IMR-90 (cell line): ENCODE measurements around the gene METTL27. TPM values are rescaled to one million over a fixed set of nuclear protein-coding genes. Genes with fewer than 3 reads are reported as not detected.

Source experiments
- ATAC-seq: fragments of 200-7000 bp; cut with Tn5 transposase; 2 replicates; pipeline ENCODE4 v1.9.1; 2020; ENCODE audit warnings: low read depth, mild to moderate bottlenecking, moderate library complexity
- BruUV-seq: library from RNA; stranded (reverse); fragments of 400-500 nt; replicated peaks from 2 replicates; lab custom pipeline; 2021; lab: Mats Ljungman, UMichigan
- CTCF ChIA-PET: fragments of 300-600 bp; formaldehyde crosslinking; extraction: SDS; loops from one replicate; lab custom pipeline; 2021; ENCODE audit warnings: antibody characterized with exemption; lab: Yijun Ruan, JAX
- POLR2A ChIA-PET: fragments of 300-600 bp; sonication (Branson Sonifier 250); formaldehyde crosslinking; loops from one replicate; lab custom pipeline; 2022; ENCODE audit warnings: antibody characterized with exemption; ENCODE audit not compliant: unreplicated experiment; lab: Charles Lee
- DNase-seq: peaks from one replicate; pipeline ENCODE4 v3.0.0; 2013
- H2AFZ ChIP-seq: replicated peaks from 2 replicates; pipeline ENCODE3; 2013; ENCODE audit warnings: low read length, mild to moderate bottlenecking; ENCODE audit not compliant: poor library complexity
- H2AK5ac ChIP-seq: 2 replicates; pipeline ENCODE4 v1.6.1; 2013; ENCODE audit warnings: low read depth, low read length, inconsistent platforms
- H2AK9ac ChIP-seq: replicated peaks from 2 replicates; pipeline ENCODE3; 2013; ENCODE audit warnings: mild to moderate bottlenecking, low read depth, low read length, moderate library complexity; ENCODE audit not compliant: poor library complexity
- H2BK120ac ChIP-seq: 2 replicates; pipeline ENCODE4 v1.6.1; 2013; ENCODE audit warnings: low read depth, low read length, inconsistent platforms
- H2BK15ac ChIP-seq: 3 replicates; pipeline ENCODE4 v1.6.1; 2013; ENCODE audit warnings: low read depth, low read length, inconsistent platforms
- H2BK20ac ChIP-seq: 2 replicates; pipeline ENCODE4 v1.6.1; 2013; ENCODE audit warnings: low read depth, mild to moderate bottlenecking, inconsistent platforms, low read length, moderate library complexity
- H2BK5ac ChIP-seq: 2 replicates; pipeline ENCODE4 v1.6.1; 2013; ENCODE audit warnings: mild to moderate bottlenecking, low read depth, low read length, inconsistent platforms; ENCODE audit not compliant: poor library complexity, severe bottlenecking
- H3K14ac ChIP-seq: replicated peaks from 2 replicates; pipeline ENCODE4 v1.6.1; 2013; ENCODE audit warnings: low read depth, low read length, inconsistent platforms
- H3K18ac ChIP-seq: 2 replicates; pipeline ENCODE4 v1.6.1; 2013; ENCODE audit warnings: low read depth, low read length, control low read depth
- H3K23ac ChIP-seq: 2 replicates; pipeline ENCODE4 v1.6.1; 2013; ENCODE audit warnings: low read depth, low read length, inconsistent platforms
- H3K27ac ChIP-seq: 2 replicates; pipeline ENCODE4 v1.5.1; 2013; ENCODE audit warnings: mild to moderate bottlenecking, control low read depth, low read length; ENCODE audit not compliant: insufficient read depth
- H3K27me3 ChIP-seq: 2 replicates; pipeline ENCODE4 v1.6.1; 2013; ENCODE audit warnings: low read length; ENCODE audit not compliant: control insufficient read depth, insufficient read depth
- H3K36me3 ChIP-seq: 2 replicates; pipeline ENCODE4 v1.6.1; 2013; ENCODE audit warnings: low read length, mixed read lengths; ENCODE audit not compliant: control insufficient read depth, insufficient read depth
- H3K4ac ChIP-seq: 2 replicates; pipeline ENCODE4 v1.6.1; 2013; ENCODE audit warnings: low read depth, low read length, inconsistent platforms
- H3K4me1 ChIP-seq: 2 replicates; pipeline ENCODE4 v1.6.1; 2013; ENCODE audit warnings: low read length, mixed read lengths; ENCODE audit not compliant: control insufficient read depth, insufficient read depth
- H3K4me2 ChIP-seq: 2 replicates; pipeline ENCODE4 v1.6.1; 2013; ENCODE audit warnings: low read depth, mild to moderate bottlenecking, control low read depth, low read length, moderate library complexity
- H3K4me3 ChIP-seq: 2 replicates; pipeline ENCODE4 v1.5.1; 2013; ENCODE audit warnings: low read depth, mild to moderate bottlenecking, control low read depth, low read length, moderate library complexity; ENCODE audit not compliant: insufficient read depth
- H3K56ac ChIP-seq: 2 replicates; pipeline ENCODE4 v1.6.1; 2013; ENCODE audit warnings: low read length, inconsistent platforms; ENCODE audit not compliant: insufficient read depth; ENCODE audit errors: extremely low read depth
- H3K79me1 ChIP-seq, 2 experiments: 2 replicates each; pipeline ENCODE4 v1.6.1; 2013; ENCODE audit warnings: low read length in 2 of 2, inconsistent platforms in 1 of 2, low read depth in 1 of 2
- H3K9ac ChIP-seq: 2 replicates; pipeline ENCODE4 v1.6.1; 2013; ENCODE audit warnings: low read depth, low read length, control low read depth
- H3K9me1 ChIP-seq: 2 replicates; pipeline ENCODE4 v1.6.1; 2013; ENCODE audit warnings: low read length, inconsistent platforms; ENCODE audit not compliant: insufficient read depth
- H3K9me3 ChIP-seq: 2 replicates; pipeline ENCODE4 v1.6.1; 2013; ENCODE audit warnings: low read length; ENCODE audit not compliant: control insufficient read depth, insufficient read depth
- H4K20me1 ChIP-seq: 2 replicates; pipeline ENCODE4 v1.6.1; 2013; ENCODE audit warnings: low read length, inconsistent platforms; ENCODE audit not compliant: insufficient read depth
- H4K5ac ChIP-seq: 2 replicates; pipeline ENCODE4 v1.6.1; 2013; ENCODE audit warnings: mild to moderate bottlenecking, low read depth, low read length, control low read depth
- H4K8ac ChIP-seq, 2 experiments: 2 replicates each; pipeline ENCODE4 v1.6.1; 2013; ENCODE audit warnings: low read depth in 2 of 2, low read length in 2 of 2, control low read depth in 1 of 2, inconsistent platforms in 1 of 2
- H4K91ac ChIP-seq: 2 replicates; pipeline ENCODE4 v1.6.1; 2013; ENCODE audit warnings: low read depth, low read length, inconsistent platforms; ENCODE audit not compliant: insufficient read depth
- CEBPB ChIP-seq: IDR thresholded peaks from 2 replicates; pipeline ENCODE4 v1.6.1; 2012; ENCODE audit warnings: low read depth, low read length, improper control_type of control experiment
- FOS ChIP-seq: fragments of 150-350 bp; IDR thresholded peaks from 2 replicates; pipeline ENCODE4 v1.6.1; 2016; ENCODE audit warnings: low read depth, low read length
- MAZ ChIP-seq: IDR thresholded peaks from 2 replicates; pipeline ENCODE4 v1.6.1; 2012; ENCODE audit warnings: low read depth, mild to moderate bottlenecking, low read length, improper control_type of control experiment, moderate library complexity, borderline replicate concordance
- WGBS, 2 experiments: methylation state at CpG; one replicate each; pipeline versions ENCODE4 v1.1.5 to v1.1.7; 2013; ENCODE audit warnings: missing lambda C conversion rate in 2 of 2; ENCODE audit not compliant: insufficient read length in 1 of 2; ENCODE audit errors: extremely low coverage in 2 of 2; 5-methylcytosine and 5-hydroxymethylcytosine counted together
- dilution Hi-C: fragments of 300-500 bp; cut with HindIII; formaldehyde crosslinking; loops from one replicate; pipeline ENCODE4 v1.14.3; 2018; ENCODE audit warnings: low sequenced_read_pairs; ENCODE audit not compliant: unreplicated experiment
- in situ Hi-C: fragments of 300-500 bp; cut with MboI; formaldehyde crosslinking; loops from 3 replicates; pipeline ENCODE4 v1.14.3; 2019; ENCODE audit warnings: low sequenced_read_pairs, inconsistent platforms, mixed read lengths
- intact Hi-C: fragments of 100-400 bp; cut with micrococcal nuclease; formaldehyde crosslinking; loops from 2 replicates; pipeline ENCODE4 v1.10.0; 2022
- polyA plus RNA-seq, 3 experiments: library from polyadenylated mRNA; depleted of rRNA; stranded (reverse); fragments of >200 nt; gene quantifications; 2 replicates each; pipeline ENCODE4 v1.2.3, GENCODE V29; 2012; ENCODE audit warnings: low replicate concordance in 1 of 3
- total RNA-seq: library from RNA; depleted of rRNA; stranded (reverse); fragments of >200 nt; gene quantifications from 2 replicates; pipeline ENCODE4 v1.2.3, GENCODE V29; 2012
- TF ChIP-seq, protein P1 (sequence below): fragments of 150-350 bp; IDR thresholded peaks from 2 replicates; pipeline ENCODE4 v1.6.1; 2016; ENCODE audit warnings: low read depth, mild to moderate bottlenecking, low read length, moderate library complexity, borderline replicate concordance

Gene METTL27
- total and polyA plus RNA-seq, 2 of the 4 experiments (the other 2 are of a cell fraction), result 2.3 to 4.3 TPM

DNA sequence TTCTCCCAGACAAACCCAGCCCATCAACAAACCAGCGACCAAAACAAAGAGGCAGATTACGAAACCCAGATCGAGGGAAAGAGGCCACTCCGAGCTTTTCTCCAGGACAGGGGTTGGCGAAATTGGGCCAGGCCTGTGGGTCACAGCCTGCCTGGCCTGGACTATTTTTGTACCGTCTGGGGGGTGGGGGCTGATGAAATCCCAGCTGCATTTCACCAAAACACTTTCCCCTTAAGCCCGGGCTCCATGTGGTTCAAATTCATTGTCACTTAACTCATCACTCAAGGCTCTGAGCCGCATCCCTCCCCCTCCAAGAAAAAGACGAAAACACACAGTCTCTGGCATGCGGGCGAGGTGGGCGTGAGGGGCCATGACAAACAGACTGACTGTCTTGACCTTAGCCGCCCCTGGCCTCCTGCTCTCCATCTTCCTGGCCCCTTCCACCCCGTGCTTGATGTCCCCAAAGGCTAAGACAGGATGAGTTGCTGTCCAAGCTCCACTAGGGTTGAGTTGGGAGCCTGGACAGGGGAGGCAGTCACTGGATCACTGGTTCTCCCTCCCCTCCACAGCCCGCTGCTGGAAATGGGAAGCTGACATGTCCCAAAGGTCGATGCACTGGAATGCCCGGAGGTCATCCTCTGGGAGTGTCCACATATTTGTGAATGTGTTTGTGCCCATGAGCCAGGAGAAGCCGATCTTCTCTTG lies 37.8 kb upstream of the METTL27 start:
- H3K79me1 ChIP-seq, result no peaks in the 10 kb centered on the region; a peak in 1 of 4 replicates
- H2BK120ac ChIP-seq, result peak overlapping the region; percentile 81
- peak overlapping the region; percentile 86 for H4K91ac ChIP-seq
- 34% methylated on average over 3 of the region's 18 CpGs; no CpG with 5 or more reads in 1 of the 2 experiments for WGBS, 2 experiments
- no peaks in the 10 kb centered on the region; the same call in 1 of the 2 replicates for H3K27me3 ChIP-seq
- in situ Hi-C loops, result no loop called here
- intact Hi-C loops, result no loop called here
- peak overlapping the region; percentile 53 for H3K23ac ChIP-seq
- BruUV-seq, result no TSS peak
- ChIA-PET POLR2A (no interaction called here), CTCF (interaction anchor here (0.6 to 2.4 kb wide), 4 partner anchors 25 to 486 kb away, joined by 3 to 13 read pairs (median 3); no protein-coding TSS in a partner anchor)
- H3K4me3 ChIP-seq, result no peak overlapping the region
- no peaks in the 10 kb centered on the region for H3K36me3 ChIP-seq
- DNase-seq, result peak; percentile 53
- peak overlapping the region; percentile 46; the same call in 2 of the 3 replicates for H2BK15ac ChIP-seq
- peak overlapping the region; percentile 93 for H2AK5ac ChIP-seq
- H3K4ac ChIP-seq, result peak overlapping the region; percentile 85
- no peak overlapping the region for H3K4me2 ChIP-seq
- H3K14ac ChIP-seq, result peak overlapping the region; percentile 61
- dilution Hi-C loops, result no loop called here
- H4K8ac ChIP-seq, result peak overlapping the region; percentile 5 to 71; a peak in 2 of 4 replicates
- H4K20me1 ChIP-seq, result peaks cover 3% of the 10 kb centered on the region
- peak overlapping the region; percentile 68 for H2AK9ac ChIP-seq
- TF ChIP-seq MAZ (peak; percentile 46; the same call in 1 of the 2 replicates), CEBPB (peak; percentile 66), FOS (no peak)
- TF ChIP-seq, protein P1, sequence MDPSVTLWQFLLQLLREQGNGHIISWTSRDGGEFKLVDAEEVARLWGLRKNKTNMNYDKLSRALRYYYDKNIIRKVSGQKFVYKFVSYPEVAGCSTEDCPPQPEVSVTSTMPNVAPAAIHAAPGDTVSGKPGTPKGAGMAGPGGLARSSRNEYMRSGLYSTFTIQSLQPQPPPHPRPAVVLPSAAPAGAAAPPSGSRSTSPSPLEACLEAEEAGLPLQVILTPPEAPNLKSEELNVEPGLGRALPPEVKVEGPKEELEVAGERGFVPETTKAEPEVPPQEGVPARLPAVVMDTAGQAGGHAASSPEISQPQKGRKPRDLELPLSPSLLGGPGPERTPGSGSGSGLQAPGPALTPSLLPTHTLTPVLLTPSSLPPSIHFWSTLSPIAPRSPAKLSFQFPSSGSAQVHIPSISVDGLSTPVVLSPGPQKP, result no peak
- H3K9me1 ChIP-seq, result peaks cover 17% of the 10 kb centered on the region
- peak overlapping the region; percentile 9; the same call in 1 of the 2 replicates for H3K18ac ChIP-seq
- H2BK20ac ChIP-seq, result peak overlapping the region; percentile 69
- no peaks in the 10 kb centered on the region for H3K9me3 ChIP-seq
- peaks cover 22% of the 10 kb centered on the region for H3K4me1 ChIP-seq
- H3K56ac ChIP-seq, result no peak overlapping the region; the same call in 1 of the 2 replicates
- ATAC-seq, result peak; percentile 79
- H2AFZ ChIP-seq, result peak overlapping the region; percentile 52
- H3K27ac ChIP-seq, result peak overlapping the region; percentile 35; the same call in 1 of the 2 replicates
- no peak overlapping the region for H2BK5ac ChIP-seq
- H4K5ac ChIP-seq, result no peak overlapping the region; the same call in 1 of the 2 replicates
- H3K9ac ChIP-seq, result no peak overlapping the region
